Naive thymus-derived CD4-positive, alpha-beta T cell (primary cell): ENCODE measurements around the gene IL17REL. TPM values are rescaled to one million over a fixed set of nuclear protein-coding genes. Genes with fewer than 3 reads are reported as not detected.

ENCODE experiments used
- ATAC-seq: fragments of 150-1000 bp; cut with Tn5 transposase; 2 replicates; pipeline ENCODE4 v1.10.0; 2021; ENCODE audit warnings: mild to moderate bottlenecking, moderate library complexity
- CTCF ChIA-PET: fragments of 350-600 bp; sonication (Branson Sonifier 250); formaldehyde crosslinking; loops from one replicate; lab custom pipeline; 2021; ENCODE audit warnings: antibody characterized with exemption; lab: Charles Lee
- POLR2A ChIA-PET: fragments of 350-600 bp; sonication (Branson Sonifier 250); formaldehyde crosslinking; loops from one replicate; lab custom pipeline; 2021; ENCODE audit warnings: antibody characterized with exemption, inconsistent platforms; lab: Charles Lee
- DNase-seq, 9 donors: peaks; one replicate each; pipeline versions ENCODE4 v3.0.0 to v3.0.0-alpha.2; 2020 to 2022; ENCODE audit warnings: mixed read lengths in 1 of 9
- H3K27ac ChIP-seq: one replicate; pipeline ENCODE4 v1.7.0; 2013; ENCODE audit warnings: mild to moderate bottlenecking, low read depth, low read length, moderate library complexity
- H3K27me3 ChIP-seq, 2 donors: one replicate each; pipeline ENCODE4 v1.7.0; 2013; ENCODE audit warnings: low read length in 2 of 2, mild to moderate bottlenecking in 2 of 2, moderate library complexity in 2 of 2; ENCODE audit not compliant: control insufficient read depth in 2 of 2, insufficient read depth in 2 of 2
- H3K36me3 ChIP-seq, 3 experiments: 1 replicate in 2 of 3; 2 replicates in 1 of 3; pipeline ENCODE4 v1.7.0; 2013; ENCODE audit warnings: low read length in 3 of 3, mild to moderate bottlenecking in 3 of 3, moderate library complexity in 1 of 3; ENCODE audit not compliant: insufficient read depth in 3 of 3, control insufficient read depth in 2 of 3
- H3K4me1 ChIP-seq, 2 donors: one replicate each; pipeline ENCODE4 v1.7.0; 2013; ENCODE audit warnings: low read length in 2 of 2, mild to moderate bottlenecking in 2 of 2, moderate library complexity in 1 of 2; ENCODE audit not compliant: control insufficient read depth in 2 of 2, insufficient read depth in 2 of 2
- H3K4me3 ChIP-seq: 2 replicates; pipeline ENCODE4 v1.7.0; 2013; ENCODE audit warnings: mild to moderate bottlenecking, low read length
- H3K9me3 ChIP-seq, 3 experiments: 1 replicate in 2 of 3; 2 replicates in 1 of 3; pipeline ENCODE4 v1.7.0; 2013; ENCODE audit warnings: low read length in 3 of 3; ENCODE audit not compliant: control insufficient read depth in 2 of 3
- H3K27ac Mint-ChIP-seq, 9 donors: one replicate each; pipeline ENCODE4 v1.8.0; 2020 to 2022; ENCODE audit warnings: mixed read lengths in 9 of 9, mild to moderate bottlenecking in 8 of 9, moderate library complexity in 5 of 9, inconsistent platforms in 2 of 9
- H3K27me3 Mint-ChIP-seq, 5 donors: one replicate each; pipeline ENCODE4 v1.8.0; 2021 to 2022; ENCODE audit warnings: mixed read lengths in 5 of 5, mild to moderate bottlenecking in 1 of 5
- H3K36me3 Mint-ChIP-seq, 5 donors: one replicate each; pipeline ENCODE4 v1.8.0; 2020 to 2022; ENCODE audit warnings: mixed read lengths in 5 of 5, mild to moderate bottlenecking in 3 of 5, inconsistent platforms in 1 of 5
- H3K4me1 Mint-ChIP-seq, 7 donors: one replicate each; pipeline ENCODE4 v1.8.0; 2020 to 2022; ENCODE audit warnings: mixed read lengths in 7 of 7, mild to moderate bottlenecking in 3 of 7, inconsistent platforms in 1 of 7
- H3K4me3 Mint-ChIP-seq, 10 donors: one replicate each; pipeline ENCODE4 v1.8.0; 2020 to 2022; ENCODE audit warnings: mild to moderate bottlenecking in 10 of 10, mixed read lengths in 10 of 10, moderate library complexity in 6 of 10, inconsistent platforms in 2 of 10
- H3K9me3 Mint-ChIP-seq, 11 donors: one replicate each; pipeline ENCODE4 v1.8.0; 2020 to 2022; ENCODE audit warnings: mixed read lengths in 11 of 11, mild to moderate bottlenecking in 4 of 11, inconsistent platforms in 1 of 11, moderate library complexity in 1 of 11
- intact Hi-C, 2 donors: fragments of 100-400 bp; cut with micrococcal nuclease; formaldehyde crosslinking; loops; one replicate each; pipeline ENCODE4 v1.15.1; 2023
- polyA plus RNA-seq, 2 donors: library from polyadenylated mRNA; unstranded; fragments of 300-500 nt; fragmentation: Illumina TruSeq; gene quantifications; one replicate each; pipeline ENCODE4 v1.2.3, GENCODE V29; 2021
- total RNA-seq, 6 experiments: library from RNA in 5 of 6; stranded (reverse) in 5 of 6; gene quantifications; 1 replicate in 5 of 6; 2 replicates in 1 of 6; pipeline ENCODE4 v1.2.3 and lab custom pipeline; 2021 to 2026

IL17REL gene
- total and polyA plus RNA-seq, 7 experiments from 2014 or later: not detected

- Histone ChIP-seq H3K9me3 (no peaks in the 10 kb centered on the region), H3K4me1 (no peaks in the 10 kb centered on the region), H3K36me3 (no peaks in the 10 kb centered on the region), H3K27ac (no peak overlapping the region), H3K4me3 (no peak overlapping the region), H3K27me3 (no peaks in the 10 kb centered on the region)
- ATAC-seq: no peak
- Mint-ChIP-seq H3K4me3 (no peak overlapping the region), H3K4me1 (peaks cover 0 to 9% (median 2%) of the 10 kb centered on the region in 7 donors), H3K9me3 (peaks cover 0 to 21% (median 4%) of the 10 kb centered on the region in 11 donors), H3K36me3 (peaks cover 0 to 4% (median 0%) of the 10 kb centered on the region in 5 donors), H3K27ac (no peak overlapping the region), H3K27me3 (peaks cover 0 to 18% (median 7%) of the 10 kb centered on the region in 5 donors)
- intact Hi-C loops: loop anchor here in 1 of 2 donors (10.0 kb wide), 1 partner anchor 61 kb away; no protein-coding TSS in a partner anchor
- ChIA-PET CTCF (no interaction called here), POLR2A (no interaction called here)
- DNase-seq: no peak
These were observed 23.6 kb upstream of the IL17REL start for GRCh38 chr22:50035976-50036724.

- no peak for DNase-seq
These were observed 22.7 kb upstream of the IL17REL start for GRCh38 chr22:50035131-50035881.

DNA sequence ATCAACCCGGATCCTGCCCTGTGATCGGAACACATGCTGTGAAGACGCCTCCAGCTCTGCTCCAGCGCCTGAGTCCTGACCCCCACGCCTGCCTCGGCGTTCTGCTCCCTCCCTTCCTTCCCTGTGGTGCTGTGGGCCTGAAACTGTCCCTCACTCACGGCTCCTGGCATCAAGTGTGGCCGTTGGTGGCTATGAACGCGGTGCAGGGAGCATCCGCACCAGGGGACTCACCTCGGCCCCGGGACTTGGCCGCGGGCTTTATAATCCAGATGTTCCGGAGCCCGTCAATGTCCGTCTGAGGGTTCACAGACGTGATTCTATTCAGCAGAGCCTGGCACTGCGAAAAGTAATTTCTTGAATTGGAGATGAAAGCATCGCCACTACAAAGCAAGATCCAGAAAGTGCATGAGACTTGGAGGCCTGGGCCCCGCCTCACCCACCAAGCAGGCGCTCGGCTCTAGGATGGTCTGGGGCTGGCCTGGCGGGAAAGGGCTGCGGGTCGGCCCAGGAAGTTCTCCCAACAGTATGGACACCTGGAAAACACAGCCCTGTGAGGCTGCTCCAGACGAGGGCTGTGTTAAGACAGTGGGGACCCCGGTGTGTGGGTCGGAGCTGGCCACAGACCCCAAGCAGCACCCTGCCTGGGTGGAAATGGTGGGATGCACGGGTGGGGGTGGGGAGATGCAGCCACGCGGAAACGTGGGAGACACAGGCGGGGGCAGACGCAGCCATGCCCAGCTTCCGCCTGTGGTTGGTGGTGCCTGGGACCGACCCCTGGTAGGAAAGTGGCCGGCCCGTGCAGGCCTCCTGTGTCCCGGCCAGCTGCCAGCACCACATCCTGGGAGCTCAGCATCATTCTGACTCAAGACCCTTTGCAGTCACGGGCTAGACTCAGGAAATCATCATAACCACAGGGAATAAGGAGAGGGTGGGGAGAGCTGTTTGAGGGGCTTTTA, 21.8 kb upstream of the IL17REL start:
- H3K36me3 Mint-ChIP-seq: peaks cover 0 to 4% (median 0%) of the 10 kb centered on the region in 5 donors
- ATAC-seq (no peak), DNase-seq (no peak)
- H3K27ac Mint-ChIP-seq: no peak overlapping the region
- H3K27me3 ChIP-seq: no peaks in the 10 kb centered on the region
- peaks cover 0 to 19% (median 4%) of the 10 kb centered on the region in 11 donors for H3K9me3 Mint-ChIP-seq
- no peaks in the 10 kb centered on the region for H3K36me3 ChIP-seq
- peak overlapping the region in 1 of 10 donors; percentile 42 for H3K4me3 Mint-ChIP-seq
- no peaks in the 10 kb centered on the region for H3K4me1 ChIP-seq
- H3K4me3 ChIP-seq: no peak overlapping the region
- ChIA-PET POLR2A (interaction anchor here (0.7 to 0.8 kb wide), 2 partner anchors 13 to 342 kb away, joined by 3 to 4 read pairs; no protein-coding TSS in a partner anchor), CTCF (interaction anchor here (1.4 kb wide), 1 partner anchor 267 kb away, joined by 5 read pairs; no protein-coding TSS in a partner anchor)
- peaks cover 0 to 9% (median 2%) of the 10 kb centered on the region in 7 donors for H3K4me1 Mint-ChIP-seq
- H3K27me3 Mint-ChIP-seq: peaks cover 0 to 20% (median 7%) of the 10 kb centered on the region in 5 donors
- H3K27ac ChIP-seq: no peak overlapping the region
- no peaks in the 10 kb centered on the region for H3K9me3 ChIP-seq
- intact Hi-C loops: loop anchor here in 1 of 2 donors (10.0 kb wide), 1 partner anchor 60 kb away; no protein-coding TSS in a partner anchor

More at GRCh38 chr22:50035131-50035881, 22.7 kb upstream of the IL17REL start:
- CTCF ChIA-PET: no interaction called here
- no peak for ATAC-seq
- Histone ChIP-seq H3K27me3 (no peaks in the 10 kb centered on the region), H3K9me3 (no peaks in the 10 kb centered on the region), H3K27ac (no peak overlapping the region), H3K4me1 (no peaks in the 10 kb centered on the region), H3K4me3 (no peak overlapping the region), H3K36me3 (no peaks in the 10 kb centered on the region)
- intact Hi-C loops: loop anchor here in 1 of 2 donors (10.0 kb wide), 1 partner anchor 61 kb away; no protein-coding TSS in a partner anchor
- POLR2A ChIA-PET: interaction anchor here (0.8 kb wide), 1 partner anchor 12 kb away, joined by 4 read pairs; no protein-coding TSS in a partner anchor
- Mint-ChIP-seq H3K36me3 (peaks cover 0 to 4% (median 0%) of the 10 kb centered on the region in 5 donors), H3K9me3 (peaks cover 0 to 21% (median 4%) of the 10 kb centered on the region in 11 donors), H3K4me1 (peaks cover 0 to 9% (median 2%) of the 10 kb centered on the region in 7 donors), H3K4me3 (no peak overlapping the region), H3K27me3 (peaks cover 0 to 20% (median 7%) of the 10 kb centered on the region in 5 donors), H3K27ac (no peak overlapping the region)

DNA sequence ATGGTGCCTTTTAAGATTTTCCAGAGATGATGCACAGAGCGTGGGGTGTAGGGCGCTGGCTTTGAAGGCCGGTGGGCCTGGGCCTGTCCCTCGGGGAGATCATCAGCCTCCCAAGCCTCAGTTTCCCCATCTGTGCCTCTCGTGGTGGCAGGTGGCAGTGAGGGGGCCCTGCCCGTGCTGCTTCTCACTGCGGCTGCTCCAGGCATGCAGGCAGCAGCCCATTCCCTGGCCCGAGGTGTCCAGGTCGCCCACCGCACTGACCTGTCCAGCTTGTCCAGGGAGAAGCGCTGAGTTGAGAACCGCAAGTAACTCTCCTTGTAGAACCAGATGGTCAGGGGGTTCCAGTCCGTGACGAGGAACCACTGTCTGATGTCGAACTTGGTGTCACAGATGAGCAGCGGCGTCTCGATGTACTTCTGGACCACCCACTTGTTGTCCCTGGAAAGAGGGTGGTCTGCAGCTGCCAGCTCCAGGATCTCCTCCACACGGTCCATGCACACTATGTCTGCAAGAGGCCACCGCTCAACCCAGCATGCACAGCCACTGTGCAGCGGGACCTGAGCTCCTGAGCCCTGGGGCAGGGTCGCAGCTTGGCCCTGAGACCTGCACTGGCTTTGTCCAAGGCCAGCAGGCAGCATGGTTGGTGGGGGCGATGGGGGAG, 20.5 kb upstream of the IL17REL start:
- Histone ChIP-seq H3K36me3 (no peaks in the 10 kb centered on the region), H3K27ac (no peak overlapping the region), H3K4me3 (no peak overlapping the region), H3K4me1 (peaks cover 0 to 3% of the 10 kb centered on the region in 2 donors), H3K27me3 (no peaks in the 10 kb centered on the region), H3K9me3 (no peaks in the 10 kb centered on the region)
- no peak overlapping the region for H3K4me3 Mint-ChIP-seq
- ChIA-PET POLR2A (interaction anchor here (0.7 kb wide), 1 partner anchor 340 kb away, joined by 3 read pairs; no protein-coding TSS in a partner anchor), CTCF (interaction anchor here (1.4 to 3.8 kb wide), 2 partner anchors 102 to 266 kb away, joined by 5 to 45 read pairs; no protein-coding TSS in a partner anchor)
- no peak overlapping the region for H3K27ac Mint-ChIP-seq
- peaks cover 0 to 21% (median 4%) of the 10 kb centered on the region in 5 donors for H3K27me3 Mint-ChIP-seq
- DNase-seq: no peak
- peaks cover 0 to 6% (median 0%) of the 10 kb centered on the region in 11 donors for H3K9me3 Mint-ChIP-seq
- no peaks in the 10 kb centered on the region for H3K36me3 Mint-ChIP-seq
- intact Hi-C loops: loop anchor here in 1 of 2 donors (10.0 kb wide), 1 partner anchor 58 kb away; no protein-coding TSS in a partner anchor
- peaks cover 0 to 9% (median 3%) of the 10 kb centered on the region in 7 donors for H3K4me1 Mint-ChIP-seq
- ATAC-seq: no peak

DNA sequence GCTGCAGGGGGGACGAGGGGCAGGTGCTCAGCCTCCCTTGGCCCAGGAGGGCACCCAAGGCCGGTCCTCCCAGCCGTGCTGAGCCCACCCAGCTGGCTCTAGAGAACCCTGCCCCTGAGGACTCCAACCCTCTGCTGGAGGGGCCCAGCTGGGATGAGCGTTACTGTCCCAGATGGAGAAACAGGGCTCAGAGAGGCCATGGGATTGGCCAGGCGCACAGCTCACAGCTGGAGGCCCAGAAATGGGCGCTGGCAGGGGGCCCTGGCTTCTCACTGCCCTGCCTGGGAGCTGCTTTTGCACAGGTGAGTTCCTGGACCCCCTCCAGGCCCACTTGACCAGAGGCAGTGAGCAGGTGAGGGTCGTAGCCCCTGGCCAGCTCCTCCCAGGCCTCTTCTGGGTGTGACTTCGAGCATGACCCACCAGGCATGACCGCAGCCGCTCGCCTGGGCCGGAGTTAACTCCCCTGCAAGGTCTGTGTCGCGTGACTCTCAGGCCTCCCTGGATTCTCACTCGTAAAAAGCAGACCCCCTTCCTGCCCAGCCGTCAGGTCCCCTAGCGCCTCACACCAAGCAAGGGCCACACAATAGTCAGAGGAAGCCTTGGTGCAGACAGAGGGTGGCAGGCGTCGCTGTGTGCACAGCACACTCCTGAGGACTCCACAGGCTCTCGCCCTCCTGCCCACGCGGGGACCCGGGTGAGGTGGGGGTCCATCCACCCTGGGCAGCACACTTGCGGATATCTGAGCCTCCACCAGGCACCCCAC, 19.7 kb upstream of the IL17REL start:
- Histone ChIP-seq H3K9me3 (no peaks in the 10 kb centered on the region), H3K27ac (no peak overlapping the region), H3K4me3 (no peak overlapping the region), H3K36me3 (no peaks in the 10 kb centered on the region), H3K27me3 (no peaks in the 10 kb centered on the region), H3K4me1 (peaks cover 2 to 9% of the 10 kb centered on the region in 2 donors)
- Mint-ChIP-seq H3K4me1 (peaks cover 0 to 12% (median 6%) of the 10 kb centered on the region in 7 donors), H3K9me3 (no peaks in the 10 kb centered on the region), H3K27me3 (peaks cover 0 to 24% (median 6%) of the 10 kb centered on the region in 5 donors), H3K4me3 (no peak overlapping the region), H3K36me3 (no peaks in the 10 kb centered on the region), H3K27ac (no peak overlapping the region)
- no peak for ATAC-seq
- ChIA-PET CTCF (interaction anchor here (1.1 to 3.8 kb wide), 4 partner anchors 39 to 265 kb away, joined by 3 to 45 read pairs (median 6); partner anchors contain the start of gene MLC1), POLR2A (no interaction called here)
- DNase-seq: no peak
- intact Hi-C loops: loop anchor here in 1 of 2 donors (10.0 kb wide), 1 partner anchor 57 kb away; no protein-coding TSS in a partner anchor
